ENCODE measurements around the gene CERT1.

The CERT1 gene

GRCh38 chr5:75522542-75522941 lies 11.1 kb upstream of the CERT1 start:
- H3K79me2 ChIP-seq (ENCODE audit: control insufficient read depth, low read length), result peaks cover 76% of the 10 kb centered on the region
- H3K4me2 ChIP-seq (ENCODE audit: low read length), result no peak overlapping the region
- no peaks in the 10 kb centered on the region for H4K20me1 ChIP-seq (ENCODE audit: control insufficient read depth, insufficient read depth, low read depth, low read length)
- no peaks in the 10 kb centered on the region; the same call in 1 of the 2 replicates for H3F3A ChIP-seq (ENCODE audit: control insufficient read depth, insufficient read depth)
- peaks cover 58% of the 10 kb centered on the region for H3K4me1 ChIP-seq (ENCODE audit: control insufficient read depth, low read length)
- H3K27ac ChIP-seq (ENCODE audit: low read depth, low read length), result no peak overlapping the region
- no peaks in the 10 kb centered on the region for H3K9me2 ChIP-seq (replicated peaks; ENCODE audit: control insufficient read depth, low read length)
- no peak overlapping the region for H3K4me3 ChIP-seq (ENCODE audit: low read length)
- H3K9me3 ChIP-seq (ENCODE audit: control insufficient read depth, insufficient read depth, low read length), result peaks cover 19% of the 10 kb centered on the region
- TF ChIP-seq EZH2phosphoT487 (IDR thresholded peaks at IDR 0.05; ENCODE audit: borderline replicate concordance, low read length), result no peak
- TF ChIP-seq CTCF (IDR thresholded peaks at IDR 0.05; ENCODE audit: low read depth, low read length, poor library complexity, severe bottlenecking), result no peak
- H3K27me3 ChIP-seq (ENCODE audit: control insufficient read depth, low read length), result no peaks in the 10 kb centered on the region
- H3K36me3 ChIP-seq (ENCODE audit: control insufficient read depth, low read length), result peaks cover 9% of the 10 kb centered on the region

- no peak overlapping the region for H3K4me3 ChIP-seq (ENCODE audit: low read length)
- no peaks in the 10 kb centered on the region for H4K20me1 ChIP-seq (ENCODE audit: control insufficient read depth, insufficient read depth, low read depth, low read length)
- no peaks in the 10 kb centered on the region for H3K9me2 ChIP-seq (replicated peaks; ENCODE audit: control insufficient read depth, low read length)
- H3K4me1 ChIP-seq (ENCODE audit: control insufficient read depth, low read length), result peaks cover 64% of the 10 kb centered on the region
- H3K4me2 ChIP-seq (ENCODE audit: low read length), result no peak overlapping the region
- H3K27me3 ChIP-seq (ENCODE audit: control insufficient read depth, low read length), result no peaks in the 10 kb centered on the region
- H3K27ac ChIP-seq (ENCODE audit: low read depth, low read length), result no peak overlapping the region
- H3K36me3 ChIP-seq (ENCODE audit: control insufficient read depth, low read length), result peaks cover 9% of the 10 kb centered on the region
- H3K9me3 ChIP-seq (ENCODE audit: control insufficient read depth, insufficient read depth, low read length), result peaks cover 19% of the 10 kb centered on the region
- no peak for TF ChIP-seq CTCF (IDR thresholded peaks at IDR 0.05; ENCODE audit: low read depth, low read length, poor library complexity, severe bottlenecking)
- TF ChIP-seq EZH2phosphoT487 (IDR thresholded peaks at IDR 0.05; ENCODE audit: borderline replicate concordance, low read length), result no peak
- no peaks in the 10 kb centered on the region; the same call in 1 of the 2 replicates for H3F3A ChIP-seq (ENCODE audit: control insufficient read depth, insufficient read depth)
- H3K79me2 ChIP-seq (ENCODE audit: control insufficient read depth, low read length), result peaks cover 81% of the 10 kb centered on the region
Observed at GRCh38 chr5:75522025-75522424, 10.6 kb upstream of the CERT1 start.

GRCh38 chr5:75521195-75521594 lies 9.8 kb upstream of the CERT1 start:
- Histone ChIP-seq H3K36me3 (ENCODE audit: control insufficient read depth, low read length) (peaks cover 9% of the 10 kb centered on the region), H3K4me3 (ENCODE audit: low read length) (no peak overlapping the region), H3F3A (ENCODE audit: control insufficient read depth, insufficient read depth) (peaks cover 2% of the 10 kb centered on the region; the same call in 1 of the 2 replicates), H3K4me2 (ENCODE audit: low read length) (no peak overlapping the region), H3K4me1 (ENCODE audit: control insufficient read depth, low read length) (peaks cover 66% of the 10 kb centered on the region), H3K27ac (ENCODE audit: low read depth, low read length) (no peak overlapping the region), H4K20me1 (ENCODE audit: control insufficient read depth, insufficient read depth, low read depth, low read length) (no peaks in the 10 kb centered on the region), H3K9me2 (replicated peaks; ENCODE audit: control insufficient read depth, low read length) (no peaks in the 10 kb centered on the region), H3K79me2 (ENCODE audit: control insufficient read depth, low read length) (peaks cover 84% of the 10 kb centered on the region), H3K27me3 (ENCODE audit: control insufficient read depth, low read length) (no peaks in the 10 kb centered on the region), H3K9me3 (ENCODE audit: control insufficient read depth, insufficient read depth, low read length) (peaks cover 19% of the 10 kb centered on the region)
- no peak for TF ChIP-seq CTCF (IDR thresholded peaks at IDR 0.05; ENCODE audit: low read depth, low read length, poor library complexity, severe bottlenecking)
- TF ChIP-seq EZH2phosphoT487 (IDR thresholded peaks at IDR 0.05; ENCODE audit: borderline replicate concordance, low read length), result no peak
